NCI-H526 treated with DMSO at 0.1 percent for 48 hours (cell line): ENCODE data around the gene SENP3.

Source experiments
- DNase-seq: peaks from one replicate; lab custom pipeline; 2025; lab: John Stamatoyannopoulos, UW

Gene SENP3

GRCh38 chr17:7577327-7578199 is 15.8 kb downstream of the SENP3 start:
- DNase-seq, result no peak

GRCh38 chr17:7579001-7579833 is 17.5 kb downstream of the SENP3 start, which contains the start of gene CD68:
Gene CD68 (plus strand): TSS chr17:7579638. CDS start chr17:7579678, 40 bp downstream.
- no peak for DNase-seq

- DNase-seq, result no peak
Observed at GRCh38 chr17:7579834-7580603, 18.3 kb downstream of the SENP3 start.

- DNase-seq, result no peak
Observed at GRCh38 chr17:7580604-7581575, 19.2 kb downstream of the SENP3 start.

GRCh38 chr17:7582396-7583252 is 20.9 kb downstream of the SENP3 start:
- DNase-seq, result no peak

GRCh38 chr17:7583253-7584109 is 21.8 kb downstream of the SENP3 start, which contains the start of gene MPDU1:
Gene MPDU1 (plus strand): TSS chr17:7583852. CDS start chr17:7583863, 11 bp downstream.
- peak; percentile 82 for DNase-seq

- DNase-seq, result no peak
Observed at GRCh38 chr17:7586673-7587419, 25.1 kb downstream of the SENP3 start.

- DNase-seq, result no peak
Observed at GRCh38 chr17:7587420-7588151, 25.9 kb downstream of the SENP3 start.

- DNase-seq, result no peak
Observed at GRCh38 chr17:7588553-7589203, 27.0 kb downstream of the SENP3 start.

- peak; percentile 28 for DNase-seq
Observed at GRCh38 chr17:7589204-7589868, 27.6 kb downstream of the SENP3 start.

- no peak for DNase-seq
Observed at GRCh38 chr17:7589891-7590691, 28.4 kb downstream of the SENP3 start, which contains the start of gene SOX15. Gene SOX15 (minus strand): TSS chr17:7590094. CDS start chr17:7589676, 418 bp downstream.

- DNase-seq, result no peak
Observed at GRCh38 chr17:7590743-7591142, 29.0 kb downstream of the SENP3 start.

GRCh38 chr17:7591596-7591995 is 29.9 kb downstream of the SENP3 start:
- no peak for DNase-seq

- no peak for DNase-seq
Observed at GRCh38 chr17:7592422-7593021, 30.8 kb downstream of the SENP3 start.

GRCh38 chr17:7593296-7593695 is 31.6 kb downstream of the SENP3 start:
- DNase-seq, result no peak
